Thoracic aorta (tissue), 2 donors: Measurements from ENCODE around the gene DEXI. TPM values are rescaled to one million over a fixed set of nuclear protein-coding genes. Genes with fewer than 3 reads are reported as not detected.

Experiments
- ATAC-seq: fragments of 150-250 bp; one replicate; pipeline ENCODE4 v1.8.0; 2017; ENCODE audit warnings: low read depth; ENCODE audit not compliant: insufficient number of reproducible peaks, low FRiP score
- DNase-seq: peaks from one replicate; pipeline ENCODE4 v3.0.0-alpha.2; 2020; ENCODE audit warnings: low spot score
- H3K27ac ChIP-seq, 2 donors: fragments of 200-600 bp; sonication (generic); 1 replicate in 1 of 2; 2 replicates in 1 of 2; pipeline ENCODE4 v1.5.1; 2016; ENCODE audit warnings: mild to moderate bottlenecking in 2 of 2, moderate library complexity in 2 of 2
- H3K27me3 ChIP-seq: fragments of 200-600 bp; sonication (generic); replicated peaks from 2 replicates; pipeline ENCODE4 v1.6.0; 2016; ENCODE audit warnings: mild to moderate bottlenecking; ENCODE audit not compliant: insufficient read depth
- H3K36me3 ChIP-seq: fragments of 200-600 bp; sonication (generic); one replicate; pipeline ENCODE4 v1.5.1; 2016
- H3K4me1 ChIP-seq, 2 donors: fragments of 200-600 bp; sonication (generic); 1 replicate in 1 of 2; 2 replicates in 1 of 2; pipeline versions ENCODE4 v1.5.1 to v1.6.0; 2016; ENCODE audit warnings: low read depth in 2 of 2, mild to moderate bottlenecking in 1 of 2; ENCODE audit not compliant: control insufficient read depth in 1 of 2
- H3K4me3 ChIP-seq: fragments of 200-600 bp; sonication (generic); 2 replicates; pipeline ENCODE4 v1.5.1; 2016; ENCODE audit warnings: mild to moderate bottlenecking
- H3K9me3 ChIP-seq: fragments of 200-600 bp; sonication (generic); 2 replicates; pipeline ENCODE4 v1.5.1; 2016
- CTCF ChIP-seq: fragments of 200-600 bp; sonication (generic); IDR thresholded peaks from one replicate; pipeline ENCODE4 v1.5.1; 2019; ENCODE audit warnings: antibody characterized with exemption
- total RNA-seq, 2 donors: library from RNA; depleted of rRNA; stranded (reverse); fragments of >200 nt; gene quantifications; one replicate each; pipeline versions ENCODE4 v1.1.0 to v1.2.3, GENCODE V29; 2016

Gene DEXI
- total RNA-seq, 2 donors from 2014 or later = 120 to 157 TPM

GRCh38 chr16:10896723-10897122 lies 45.5 kb downstream of the DEXI start:
- H3K9me3 ChIP-seq = no peaks in the 10 kb centered on the region
- DNase-seq (no peak), ATAC-seq (no peak)
- no peak overlapping the region for H3K27ac ChIP-seq
- TF ChIP-seq CTCF = no peak
- no peaks in the 10 kb centered on the region for H3K36me3 ChIP-seq
- no peaks in the 10 kb centered on the region for H3K4me1 ChIP-seq
- H3K4me3 ChIP-seq = no peak overlapping the region
- H3K27me3 ChIP-seq = no peaks in the 10 kb centered on the region

GRCh38 chr16:10896165-10896564 lies 46.1 kb downstream of the DEXI start:
- H3K4me3 ChIP-seq = no peak overlapping the region
- no peaks in the 10 kb centered on the region for H3K36me3 ChIP-seq
- H3K27me3 ChIP-seq = no peaks in the 10 kb centered on the region
- no peaks in the 10 kb centered on the region for H3K4me1 ChIP-seq
- no peaks in the 10 kb centered on the region for H3K9me3 ChIP-seq
- DNase-seq (no peak), ATAC-seq (no peak)
- TF ChIP-seq CTCF = no peak
- no peak overlapping the region for H3K27ac ChIP-seq

GRCh38 chr16:10895053-10895946 lies 47.0 kb downstream of the DEXI start:
- H3K36me3 ChIP-seq = no peaks in the 10 kb centered on the region
- no peaks in the 10 kb centered on the region for H3K9me3 ChIP-seq
- no peaks in the 10 kb centered on the region for H3K27me3 ChIP-seq
- no peak for ATAC-seq
- no peak overlapping the region for H3K4me3 ChIP-seq
- no peak for DNase-seq
- no peak overlapping the region for H3K27ac ChIP-seq
- no peak for TF ChIP-seq CTCF
- no peaks in the 10 kb centered on the region for H3K4me1 ChIP-seq

GRCh38 chr16:10892782-10893318 lies 49.4 kb downstream of the DEXI start:
- Histone ChIP-seq H3K27ac (no peak overlapping the region), H3K9me3 (no peaks in the 10 kb centered on the region), H3K36me3 (no peaks in the 10 kb centered on the region), H3K4me3 (no peak overlapping the region), H3K4me1 (no peaks in the 10 kb centered on the region), H3K27me3 (no peaks in the 10 kb centered on the region)
- no peak for TF ChIP-seq CTCF
- ATAC-seq (no peak), DNase-seq (no peak)

- Histone ChIP-seq H3K9me3 (no peaks in the 10 kb centered on the region), H3K4me3 (no peak overlapping the region), H3K27me3 (no peaks in the 10 kb centered on the region), H3K36me3 (no peaks in the 10 kb centered on the region), H3K27ac (no peak overlapping the region), H3K4me1 (no peaks in the 10 kb centered on the region)
- DNase-seq (no peak), ATAC-seq (no peak)
- TF ChIP-seq CTCF = no peak
Measured at GRCh38 chr16:10889855-10890254, 52.4 kb downstream of the DEXI start.
